ENCODE data around the gene MMP28.
A peak's percentile ranks its signal among the peaks of the same experiment; 100 is the strongest.
"Not testable (repeated sequence)": the region's sequence is repeated elsewhere in the genome, so short reads cannot be mapped to it uniquely, and the experiment has no call there.

Gene MMP28

GRCh38 chr17:35764123-35764991, 31.1 kb downstream of the MMP28 start:
- no peak for FAIRE-seq
- DNase-seq (ENCODE audit: insufficient read length): peak; percentile 99
- TF ChIP-seq TAF1 (IDR thresholded peaks at IDR 0.05; ENCODE audit: borderline replicate concordance, low read depth, low read length): no peak
- TF ChIP-seq POLR2AphosphoS5 (IDR thresholded peaks at IDR 0.05; ENCODE audit: low read depth, low read length): no peak
- TF ChIP-seq POLR2A (IDR thresholded peaks at IDR 0.05; ENCODE audit: low read depth, low read length): no peak

GRCh38 chr17:35763767-35764122, 31.7 kb downstream of the MMP28 start:
- no peak for TF ChIP-seq POLR2AphosphoS5 (IDR thresholded peaks at IDR 0.05; ENCODE audit: low read depth, low read length)
- no peak for TF ChIP-seq TAF1 (IDR thresholded peaks at IDR 0.05; ENCODE audit: borderline replicate concordance, low read depth, low read length)
- no peak for TF ChIP-seq POLR2A (IDR thresholded peaks at IDR 0.05; ENCODE audit: low read depth, low read length)
- DNase-seq (ENCODE audit: insufficient read length): no peak
- no peak for FAIRE-seq

- DNase-seq (ENCODE audit: insufficient read length) (no peak), FAIRE-seq (no peak)
- TF ChIP-seq TAF1 (IDR thresholded peaks at IDR 0.05; ENCODE audit: borderline replicate concordance, low read depth, low read length) (no peak), POLR2A (IDR thresholded peaks at IDR 0.05; ENCODE audit: low read depth, low read length) (no peak), POLR2AphosphoS5 (IDR thresholded peaks at IDR 0.05; ENCODE audit: low read depth, low read length) (no peak)
These were observed 33.8 kb downstream of the MMP28 start for GRCh38 chr17:35761601-35762000.

- FAIRE-seq (no peak), DNase-seq (ENCODE audit: insufficient read length) (no peak)
- TF ChIP-seq POLR2AphosphoS5 (IDR thresholded peaks at IDR 0.05; ENCODE audit: low read depth, low read length) (no peak), TAF1 (IDR thresholded peaks at IDR 0.05; ENCODE audit: borderline replicate concordance, low read depth, low read length) (no peak), POLR2A (IDR thresholded peaks at IDR 0.05; ENCODE audit: low read depth, low read length) (no peak)
These were observed 34.9 kb downstream of the MMP28 start, which contains the start of gene C17orf50 for GRCh38 chr17:35760587-35760986. Gene C17orf50, plus strand, starts transcription at chr17:35760887. Its CDS starts 55 bp downstream, at chr17:35760942.

GRCh38 chr17:35757243-35757642, 38.2 kb downstream of the MMP28 start:
- TF ChIP-seq POLR2AphosphoS5 (IDR thresholded peaks at IDR 0.05; ENCODE audit: low read depth, low read length) (no peak), POLR2A (IDR thresholded peaks at IDR 0.05; ENCODE audit: low read depth, low read length) (no peak), TAF1 (IDR thresholded peaks at IDR 0.05; ENCODE audit: borderline replicate concordance, low read depth, low read length) (no peak)
- FAIRE-seq (no peak), DNase-seq (ENCODE audit: insufficient read length) (no peak)

- TF ChIP-seq POLR2AphosphoS5 (IDR thresholded peaks at IDR 0.05; ENCODE audit: low read depth, low read length): no peak
- TF ChIP-seq POLR2A (IDR thresholded peaks at IDR 0.05; ENCODE audit: low read depth, low read length): no peak
- TF ChIP-seq TAF1 (IDR thresholded peaks at IDR 0.05; ENCODE audit: borderline replicate concordance, low read depth, low read length): no peak
- FAIRE-seq (no peak), DNase-seq (ENCODE audit: insufficient read length) (no peak)
These were observed 42.3 kb downstream of the MMP28 start, which contains the start of gene GAS2L2 for GRCh38 chr17:35752945-35753764. Gene GAS2L2, minus strand, starts transcription at chr17:35753239. Its CDS starts 389 bp downstream, at chr17:35752850.

- FAIRE-seq (no peak), DNase-seq (ENCODE audit: insufficient read length) (no peak)
- no peak for TF ChIP-seq POLR2AphosphoS5 (IDR thresholded peaks at IDR 0.05; ENCODE audit: low read depth, low read length)
- no peak for TF ChIP-seq POLR2A (IDR thresholded peaks at IDR 0.05; ENCODE audit: low read depth, low read length)
- TF ChIP-seq TAF1 (IDR thresholded peaks at IDR 0.05; ENCODE audit: borderline replicate concordance, low read depth, low read length): no peak
These were observed 43.0 kb downstream of the MMP28 start for GRCh38 chr17:35752471-35752870.

GRCh38 chr17:35751541-35751940, 43.9 kb downstream of the MMP28 start:
- not testable (repeated sequence) for DNase-seq (ENCODE audit: insufficient read length); FAIRE-seq

- DNase-seq (ENCODE audit: insufficient read length): no peak
- FAIRE-seq: no peak
- TF ChIP-seq POLR2A (IDR thresholded peaks at IDR 0.05; ENCODE audit: low read depth, low read length) (no peak), TAF1 (IDR thresholded peaks at IDR 0.05; ENCODE audit: borderline replicate concordance, low read depth, low read length) (no peak), POLR2AphosphoS5 (IDR thresholded peaks at IDR 0.05; ENCODE audit: low read depth, low read length) (no peak)
These were observed 44.7 kb downstream of the MMP28 start for GRCh38 chr17:35750526-35751395.

- TF ChIP-seq POLR2AphosphoS5 (IDR thresholded peaks at IDR 0.05; ENCODE audit: low read depth, low read length) (no peak), POLR2A (IDR thresholded peaks at IDR 0.05; ENCODE audit: low read depth, low read length) (no peak), TAF1 (IDR thresholded peaks at IDR 0.05; ENCODE audit: borderline replicate concordance, low read depth, low read length) (no peak)
- DNase-seq (ENCODE audit: insufficient read length) (no peak), FAIRE-seq (no peak)
These were observed 45.7 kb downstream of the MMP28 start for GRCh38 chr17:35749560-35750412.

Measured in GM12892 (cell line).